T-helper 17 cell (primary cell): ENCODE measurements around the gene PEAK1. TPM values are rescaled to one million over a fixed set of nuclear protein-coding genes. Genes with fewer than 3 reads are reported as not detected.

Experiments
- ATAC-seq: fragments of 150-1000 bp; cut with Tn5 transposase; 2 replicates; pipeline ENCODE4 v1.10.0; 2021; ENCODE audit warnings: mild to moderate bottlenecking, moderate library complexity
- DNase-seq, 3 donors: peaks; one replicate each; pipeline versions ENCODE4 v3.0.0 to v3.0.0-alpha.2; 2020 to 2021
- H3K9me3 ChIP-seq: one replicate; pipeline ENCODE4 v1.7.0; 2013; ENCODE audit warnings: low read length, mild to moderate bottlenecking; ENCODE audit not compliant: control insufficient read depth, poor library complexity, severe bottlenecking
- H3K27ac Mint-ChIP-seq: one replicate; pipeline ENCODE4 v1.8.0; 2022; ENCODE audit warnings: mild to moderate bottlenecking, moderate library complexity, mixed read lengths
- H3K27me3 Mint-ChIP-seq: one replicate; pipeline ENCODE4 v1.8.0; 2022; ENCODE audit warnings: mixed read lengths
- H3K36me3 Mint-ChIP-seq: one replicate; pipeline ENCODE4 v1.8.0; 2022; ENCODE audit warnings: low read depth, mixed read lengths
- H3K4me1 Mint-ChIP-seq: one replicate; pipeline ENCODE4 v1.8.0; 2022; ENCODE audit warnings: mild to moderate bottlenecking, mixed read lengths
- H3K4me3 Mint-ChIP-seq: one replicate; pipeline ENCODE4 v1.8.0; 2022; ENCODE audit warnings: mild to moderate bottlenecking, moderate library complexity, mixed read lengths
- total RNA-seq, 4 donors: library from RNA in 2 of 4; stranded (reverse) in 2 of 4; gene quantifications; one replicate each; pipeline ENCODE4 v1.2.3 and lab custom pipeline; 2022 to 2026

PEAK1 gene
- total RNA-seq, 2 donors from 2014 or later: 5.9 to 10.2 TPM

DNA sequence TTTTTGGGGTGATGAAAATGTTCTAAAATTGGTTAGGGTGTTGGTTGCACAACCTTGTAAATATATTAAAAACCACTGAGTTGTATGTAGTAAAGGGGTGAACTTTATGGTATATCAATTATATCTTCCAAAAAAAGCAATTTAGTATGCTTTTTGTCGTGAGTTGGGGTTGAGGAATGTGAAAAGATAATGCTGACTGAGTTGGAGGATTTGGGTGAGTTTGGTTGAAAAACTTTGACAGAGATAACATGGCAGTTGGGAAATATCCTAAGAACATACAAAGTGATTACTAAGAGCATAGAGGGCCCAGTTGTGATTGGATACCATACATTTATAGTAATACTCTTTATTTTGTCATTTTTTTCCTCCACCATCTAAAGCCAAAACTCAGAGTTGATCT lies 34.4 kb upstream of the PEAK1 start:
- Mint-ChIP-seq H3K27ac (no peak overlapping the region), H3K4me1 (peaks cover 32% of the 10 kb centered on the region), H3K4me3 (no peak overlapping the region), H3K27me3 (no peaks in the 10 kb centered on the region), H3K36me3 (peaks cover 4% of the 10 kb centered on the region)
- ATAC-seq (no peak), DNase-seq (no peak)
- no peaks in the 10 kb centered on the region for H3K9me3 ChIP-seq

DNA sequence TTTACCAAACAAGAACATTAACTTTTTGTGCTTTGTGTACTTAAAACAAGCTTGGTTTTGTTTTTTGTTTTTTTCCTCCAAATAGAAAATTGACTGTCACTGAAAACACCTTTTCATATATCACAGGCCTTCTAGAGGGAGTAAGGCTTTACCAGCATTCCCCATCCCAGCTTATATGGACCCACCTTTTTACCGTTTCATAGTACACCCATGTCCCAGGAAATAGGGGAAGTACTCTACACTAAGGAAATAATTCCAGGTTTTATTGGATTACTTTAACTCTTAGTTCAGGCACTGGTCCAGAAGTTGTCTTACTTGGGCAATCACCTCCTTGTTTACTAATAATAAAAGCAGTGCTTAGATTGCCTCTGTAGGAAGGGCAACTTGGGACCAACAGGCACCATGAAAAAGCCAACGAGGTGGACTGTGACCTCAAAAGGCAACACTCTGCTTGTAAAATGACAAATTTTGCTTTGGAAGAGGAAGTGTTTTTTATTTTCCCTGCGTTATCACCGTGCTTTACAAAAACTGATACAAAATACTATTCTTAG lies 27.0 kb upstream of the PEAK1 start:
- Mint-ChIP-seq H3K27me3 (no peaks in the 10 kb centered on the region), H3K4me3 (no peak overlapping the region), H3K4me1 (peaks cover 10% of the 10 kb centered on the region), H3K27ac (no peak overlapping the region), H3K36me3 (peaks cover 9% of the 10 kb centered on the region)
- ATAC-seq: no peak
- DNase-seq: no peak
- no peaks in the 10 kb centered on the region for H3K9me3 ChIP-seq

DNA sequence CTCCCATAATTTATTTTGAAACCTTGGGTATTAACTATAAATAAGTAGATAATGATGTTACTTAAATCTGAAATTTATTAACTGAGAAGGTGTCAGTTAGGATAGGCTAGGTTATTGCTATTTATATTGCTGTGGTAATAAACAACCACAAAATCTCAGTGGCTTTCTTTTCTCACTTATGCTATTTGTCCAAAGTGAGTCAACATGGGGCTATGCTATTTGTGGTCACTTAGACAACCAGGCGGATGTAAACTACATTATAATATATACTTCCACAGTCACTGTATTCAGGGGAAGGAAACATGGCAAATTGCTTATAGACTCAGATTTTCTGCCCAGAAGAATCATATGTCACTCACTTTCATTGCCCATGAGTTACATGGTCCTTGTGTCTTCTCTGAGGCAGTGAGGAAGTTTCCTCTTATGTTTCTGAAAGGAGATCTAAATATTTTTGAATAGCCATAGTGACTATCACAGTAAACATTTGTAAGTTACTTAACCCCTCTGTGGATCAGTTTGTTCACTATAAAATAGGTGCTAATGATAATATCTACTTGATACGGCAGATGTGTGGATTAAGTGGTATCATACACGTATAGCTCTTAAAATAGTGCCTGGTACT lies 20.6 kb upstream of the PEAK1 start:
- Mint-ChIP-seq H3K4me3 (no peak overlapping the region), H3K27ac (no peak overlapping the region), H3K4me1 (peaks cover 21% of the 10 kb centered on the region), H3K27me3 (no peaks in the 10 kb centered on the region), H3K36me3 (peaks cover 5% of the 10 kb centered on the region)
- no peak for DNase-seq
- ATAC-seq: no peak
- H3K9me3 ChIP-seq: no peaks in the 10 kb centered on the region

DNA sequence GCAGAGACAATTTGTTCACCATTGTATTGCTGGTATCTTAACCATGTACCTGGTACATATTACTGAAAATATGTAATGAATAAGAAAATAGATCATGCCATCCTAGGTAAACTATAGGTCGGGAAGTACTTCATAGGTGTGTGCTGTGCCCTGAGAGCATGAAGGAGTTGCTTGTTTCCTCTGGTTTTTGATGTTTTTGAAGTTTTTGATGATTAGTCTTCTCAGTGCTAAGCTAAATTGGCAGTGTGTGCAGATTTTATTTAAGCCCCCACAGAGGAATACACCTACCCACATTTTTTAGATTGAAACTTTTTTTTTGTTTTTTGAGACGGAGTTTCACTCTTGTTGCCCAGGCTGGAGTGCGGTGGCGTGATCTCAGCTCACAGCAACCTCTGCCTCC lies 17.4 kb upstream of the PEAK1 start:
- H3K27ac Mint-ChIP-seq: no peak overlapping the region
- ATAC-seq (no peak), DNase-seq (no peak)
- no peak overlapping the region for H3K4me3 Mint-ChIP-seq
- peaks cover 20% of the 10 kb centered on the region for H3K4me1 Mint-ChIP-seq
- no peaks in the 10 kb centered on the region for H3K27me3 Mint-ChIP-seq
- H3K36me3 Mint-ChIP-seq: peaks cover 5% of the 10 kb centered on the region
- no peaks in the 10 kb centered on the region for H3K9me3 ChIP-seq

DNA sequence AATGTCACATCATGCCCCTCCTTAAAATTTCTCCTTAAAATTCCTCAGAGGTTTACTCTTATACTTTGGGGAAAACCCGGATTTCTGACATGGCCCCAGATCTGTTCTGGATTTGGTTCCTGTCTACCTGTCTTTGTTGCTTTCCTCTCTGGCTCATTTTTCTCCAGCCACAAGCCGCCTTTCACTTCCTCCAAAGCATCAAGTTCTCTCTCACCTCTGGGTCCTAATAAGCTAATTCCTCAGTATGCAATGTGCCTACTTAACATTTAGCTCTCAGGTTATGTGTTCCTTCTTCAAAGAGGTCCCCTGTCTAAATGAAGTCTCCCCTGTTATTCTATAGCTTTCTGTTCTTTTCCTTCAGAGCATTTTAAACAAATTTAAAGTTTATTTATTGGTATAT lies 16.9 kb upstream of the PEAK1 start:
- Mint-ChIP-seq H3K36me3 (peaks cover 5% of the 10 kb centered on the region), H3K4me1 (peaks cover 20% of the 10 kb centered on the region)

DNA sequence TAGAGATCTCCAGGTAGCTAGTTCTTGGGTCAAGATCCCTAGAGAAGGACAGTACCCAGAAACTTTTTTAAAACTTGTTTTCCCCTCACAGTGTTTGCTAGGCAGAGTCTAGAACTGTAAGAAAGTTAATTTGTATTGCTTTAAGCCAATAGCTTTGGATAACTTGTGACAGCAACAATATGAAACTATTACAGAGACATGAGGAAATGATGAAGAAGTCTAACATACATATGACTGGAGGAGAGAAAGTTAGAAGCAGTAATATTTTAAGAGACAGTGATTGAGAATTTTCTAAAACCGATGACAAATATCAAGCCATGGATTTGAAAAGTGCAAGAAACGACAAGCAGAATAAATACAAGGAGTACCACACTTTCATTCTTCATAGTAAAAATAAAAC lies 10.7 kb upstream of the PEAK1 start:
- peaks cover 29% of the 10 kb centered on the region for H3K4me1 Mint-ChIP-seq
- no peaks in the 10 kb centered on the region for H3K27me3 Mint-ChIP-seq
- H3K36me3 Mint-ChIP-seq: peaks cover 5% of the 10 kb centered on the region
- H3K9me3 ChIP-seq: no peaks in the 10 kb centered on the region
- ATAC-seq: no peak
- DNase-seq: no peak
- no peak overlapping the region for H3K4me3 Mint-ChIP-seq
- no peak overlapping the region for H3K27ac Mint-ChIP-seq

More for the DNA sequence above, 16.9 kb upstream of the PEAK1 start:
- ATAC-seq (no peak), DNase-seq (no peak)
- no peaks in the 10 kb centered on the region for H3K9me3 ChIP-seq
- Mint-ChIP-seq H3K4me3 (no peak overlapping the region), H3K27ac (no peak overlapping the region), H3K27me3 (no peaks in the 10 kb centered on the region)

DNA sequence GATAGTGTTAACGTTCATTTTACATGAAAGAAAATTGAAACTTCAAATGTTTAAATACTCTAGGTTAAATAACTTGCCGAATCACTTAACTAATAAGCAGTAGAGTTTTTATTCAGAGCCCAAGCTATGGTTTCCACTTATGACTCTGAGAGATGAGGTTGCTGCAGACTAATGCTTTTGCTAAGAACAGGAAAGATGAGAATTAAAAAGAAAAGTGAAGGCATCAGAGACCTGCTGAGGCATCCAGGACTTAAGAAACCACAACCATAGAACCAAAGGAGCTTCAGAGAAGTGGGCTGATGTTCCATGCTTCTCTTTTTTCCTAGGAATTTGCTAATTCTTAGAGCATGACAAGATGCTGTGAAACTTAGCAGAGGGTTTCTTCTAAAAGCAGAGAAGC lies 10.3 kb upstream of the PEAK1 start:
- peaks cover 31% of the 10 kb centered on the region for H3K4me1 Mint-ChIP-seq

DNA sequence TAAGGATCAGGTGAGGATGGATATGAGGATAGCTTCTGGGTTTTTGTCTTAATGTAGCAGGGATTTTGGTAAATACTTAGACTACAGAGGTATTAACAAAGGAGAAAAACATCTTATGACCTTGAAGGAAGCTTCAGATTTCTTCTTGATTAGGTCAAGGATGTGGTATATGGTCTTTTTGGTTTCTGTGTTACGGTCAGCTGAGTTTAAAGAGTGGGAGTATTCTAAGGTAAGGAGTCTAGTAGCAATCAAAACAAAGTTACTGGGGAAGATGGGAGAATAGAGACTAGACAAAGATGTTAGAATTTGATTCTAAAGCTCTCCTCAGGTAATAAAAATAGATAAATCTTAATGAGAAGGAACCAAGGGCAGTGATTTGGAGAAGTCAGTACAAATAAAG lies 7.0 kb upstream of the PEAK1 start:
- ATAC-seq (no peak), DNase-seq (no peak)
- peaks cover 43% of the 10 kb centered on the region for H3K4me1 Mint-ChIP-seq
- peak overlapping the region; percentile 69 for H3K27ac Mint-ChIP-seq
- H3K9me3 ChIP-seq: no peaks in the 10 kb centered on the region
- peaks cover 5% of the 10 kb centered on the region for H3K36me3 Mint-ChIP-seq
- peak overlapping the region; percentile 47 for H3K4me3 Mint-ChIP-seq
- H3K27me3 Mint-ChIP-seq: no peaks in the 10 kb centered on the region

More for the DNA sequence above, 10.3 kb upstream of the PEAK1 start:
- Mint-ChIP-seq H3K27me3 (no peaks in the 10 kb centered on the region), H3K27ac (no peak overlapping the region), H3K36me3 (peaks cover 5% of the 10 kb centered on the region), H3K4me3 (no peak overlapping the region)
- no peak for DNase-seq
- ATAC-seq: no peak
- no peaks in the 10 kb centered on the region for H3K9me3 ChIP-seq

DNA sequence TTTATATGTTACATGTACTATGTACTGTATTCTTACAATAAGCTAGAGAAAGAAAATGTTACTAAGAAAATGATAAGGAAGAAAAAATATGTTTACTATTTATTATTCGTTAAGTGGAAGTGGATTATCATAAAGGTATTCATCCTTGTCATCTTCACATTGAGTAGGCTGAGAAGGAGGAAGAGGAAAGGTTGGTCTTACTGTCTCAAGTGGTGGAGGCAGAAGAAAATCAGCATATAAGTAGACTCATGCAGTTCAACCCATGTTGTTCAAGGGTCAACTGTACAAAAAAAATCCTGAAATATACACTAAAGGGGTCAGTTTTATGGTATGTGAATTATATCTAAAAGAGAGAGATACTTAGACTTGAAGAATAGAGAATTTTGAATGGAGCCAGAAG lies 6.5 kb upstream of the PEAK1 start:
- Mint-ChIP-seq H3K4me1 (peaks cover 46% of the 10 kb centered on the region), H3K36me3 (peaks cover 5% of the 10 kb centered on the region), H3K4me3 (peak overlapping the region; percentile 47), H3K27ac (peak overlapping the region; percentile 69), H3K27me3 (no peaks in the 10 kb centered on the region)
- H3K9me3 ChIP-seq: no peaks in the 10 kb centered on the region
- no peak for ATAC-seq
- DNase-seq: no peak

DNA sequence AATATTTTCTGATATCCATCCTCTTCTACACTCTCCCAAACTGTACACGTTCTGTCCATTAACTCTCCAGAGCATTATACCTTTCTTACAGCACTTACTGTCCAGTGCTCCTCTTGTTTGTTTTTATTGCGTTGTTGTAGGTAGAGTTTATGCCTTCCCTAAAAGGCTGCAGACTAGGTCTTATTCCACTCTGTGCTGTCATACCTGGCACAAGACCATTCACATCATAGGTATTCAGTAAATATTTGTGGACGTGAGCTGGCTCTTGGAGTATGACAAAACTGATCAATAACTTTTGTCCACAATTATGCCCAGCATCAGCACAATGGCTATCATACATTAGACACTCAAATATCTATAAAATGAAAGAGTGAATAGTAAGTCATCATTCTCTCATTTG lies 5.2 kb upstream of the PEAK1 start:
- H3K9me3 ChIP-seq: no peaks in the 10 kb centered on the region
- Mint-ChIP-seq H3K27me3 (no peaks in the 10 kb centered on the region), H3K4me1 (peaks cover 47% of the 10 kb centered on the region), H3K4me3 (no peak overlapping the region), H3K36me3 (peaks cover 3% of the 10 kb centered on the region), H3K27ac (no peak overlapping the region)
- no peak for DNase-seq
- ATAC-seq: no peak

DNA sequence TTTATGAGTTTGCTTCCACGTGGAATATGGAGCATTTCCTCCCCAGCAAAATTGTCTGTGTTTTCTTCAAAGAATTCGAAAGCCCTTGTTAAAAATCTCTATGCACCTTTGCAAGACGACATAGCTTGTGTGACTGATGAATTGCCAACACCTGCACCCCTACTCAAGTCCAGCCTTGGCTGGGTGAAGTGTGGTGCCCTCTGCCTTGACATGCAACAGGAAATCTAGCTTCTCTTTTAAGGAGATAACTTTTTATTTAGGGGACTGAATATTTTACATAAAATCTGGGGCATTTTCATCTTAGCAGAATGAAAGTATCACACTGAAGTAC lies 1.4 kb upstream of the PEAK1 start:
- no peaks in the 10 kb centered on the region for H3K9me3 ChIP-seq
- no peak for ATAC-seq
- no peak for DNase-seq
- peaks cover 3% of the 10 kb centered on the region for H3K36me3 Mint-ChIP-seq
- H3K27ac Mint-ChIP-seq: peak overlapping the region; percentile 97
- peak overlapping the region; percentile 98 for H3K4me3 Mint-ChIP-seq
- peaks cover 8% of the 10 kb centered on the region for H3K27me3 Mint-ChIP-seq
- H3K4me1 Mint-ChIP-seq: peaks cover 42% of the 10 kb centered on the region

DNA sequence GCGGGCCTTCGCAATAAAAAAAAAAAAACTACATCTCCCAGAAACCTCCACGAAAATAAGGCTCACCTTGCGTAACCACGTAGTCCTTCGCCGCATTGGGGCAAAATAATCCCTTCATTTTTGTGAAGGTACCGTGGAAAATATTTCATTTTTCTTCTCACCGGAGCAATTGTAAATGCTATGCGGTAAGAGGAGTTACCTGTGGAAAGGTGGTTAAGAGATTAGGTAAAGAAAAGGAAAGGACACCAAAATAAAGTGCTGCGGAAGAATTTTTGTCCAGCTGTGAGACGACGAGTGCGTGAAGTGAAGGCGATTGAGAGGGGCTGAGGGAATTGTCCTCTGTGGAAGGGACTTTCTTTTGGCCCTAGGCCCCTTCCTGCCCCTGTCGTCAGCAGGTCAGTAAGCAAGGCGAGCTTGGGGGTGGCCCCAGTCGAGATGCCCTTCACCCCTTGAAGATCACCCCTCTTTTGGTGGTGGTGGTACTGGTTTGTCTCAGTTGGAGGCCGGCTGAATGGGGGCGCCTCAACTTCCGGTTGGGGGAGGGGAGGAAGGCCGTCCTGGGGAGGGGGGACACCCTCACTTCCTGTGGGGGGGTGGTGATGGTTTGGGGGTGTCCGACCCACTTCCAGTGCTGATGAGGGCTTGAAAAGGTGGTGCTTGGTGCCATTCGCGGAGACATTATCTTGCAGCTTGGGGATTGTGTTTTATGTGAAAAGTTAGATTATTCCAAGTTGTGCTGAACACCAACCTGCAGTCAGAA lies 886 bp upstream of the PEAK1 start, which contains the start of gene HMG20A:
HMG20A (plus strand) TSS at position 279 of the 760 bp plus-strand sequence. CDS start 37,520 bp downstream, outside the sequence.
- DNase-seq (peak; percentile 19 to 26 (median 20)), ATAC-seq (peak; percentile 65)
- Mint-ChIP-seq H3K27me3 (peaks cover 8% of the 10 kb centered on the region), H3K4me3 (peak within 1 kb of the TSS; percentile 98), H3K27ac (peak within 1 kb of the TSS; percentile 97), H3K4me1 (peaks cover 39% of the 10 kb centered on the region), H3K36me3 (peaks cover 3% of the 10 kb centered on the region)
- no peaks in the 10 kb centered on the region for H3K9me3 ChIP-seq

DNA sequence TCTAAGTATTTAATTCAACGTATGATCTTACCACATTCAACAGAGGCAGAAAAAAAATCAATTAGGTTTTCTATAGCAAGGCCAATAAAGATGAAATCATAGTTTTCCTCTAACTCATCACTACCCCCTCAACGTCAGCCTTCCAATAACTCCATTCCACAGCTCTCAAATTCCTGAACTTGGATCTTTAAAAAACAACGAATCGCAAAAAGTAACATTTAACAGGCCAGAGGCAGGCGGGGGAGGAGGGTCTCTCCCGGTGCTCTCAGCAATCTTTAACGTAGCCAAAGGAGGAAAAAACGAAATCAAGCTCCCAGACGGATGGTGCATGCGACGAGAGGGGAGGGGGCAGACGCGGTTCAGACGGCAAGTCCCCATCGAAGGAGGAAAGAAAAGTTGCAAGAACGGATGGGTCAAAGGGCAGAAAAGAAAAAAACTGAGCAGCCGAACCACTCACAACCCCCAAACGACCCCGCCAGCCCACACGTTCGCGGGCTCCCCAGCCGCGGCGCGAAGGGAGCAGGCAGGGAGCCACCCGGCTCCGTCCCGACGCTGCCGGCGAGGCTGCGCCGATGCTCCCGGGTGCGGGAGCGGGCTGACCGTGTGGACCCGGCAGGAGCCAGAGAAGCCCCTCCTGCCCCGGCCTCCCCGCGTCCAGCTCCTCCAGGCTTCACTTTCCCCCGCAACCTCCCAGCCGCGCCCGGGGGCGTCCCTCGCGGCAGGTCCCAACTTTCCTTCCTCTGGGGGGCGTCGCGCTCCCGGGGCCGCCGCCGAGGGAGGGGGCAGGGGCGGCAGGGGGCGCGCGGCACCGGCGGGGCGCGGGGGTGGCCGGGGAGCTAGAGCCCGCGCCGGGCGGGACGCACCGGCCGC lies 703 bp downstream of the PEAK1 start:
- Mint-ChIP-seq H3K27ac (peak overlapping the region; percentile 84), H3K4me3 (peak overlapping the region; percentile 98), H3K4me1 (peaks cover 27% of the 10 kb centered on the region), H3K36me3 (peaks cover 3% of the 10 kb centered on the region), H3K27me3 (peaks cover 8% of the 10 kb centered on the region)
- ATAC-seq (no peak), DNase-seq (peak in 1 of 3 donors; percentile 26)
- H3K9me3 ChIP-seq: no peaks in the 10 kb centered on the region
